GM21737 (cell line): ENCODE data around the gene YTHDF2.
A peak's percentile ranks its signal among the peaks of the same experiment; 100 is the strongest.
"Not testable (repeated sequence)": the region's sequence is repeated elsewhere in the genome, so short reads cannot be mapped to it uniquely, and the experiment has no call there.

ENCODE experiments used
- ATAC-seq: cut with Tn5 transposase; IDR thresholded peaks from one replicate; pipeline ENCODE4 v1.9.1; 2021; ENCODE audit warnings: mild to moderate bottlenecking, moderate library complexity; ENCODE audit not compliant: unreplicated experiment

Gene YTHDF2

GRCh38 chr1:28736450-28737306 is at the start of gene YTHDF2:
Gene YTHDF2, plus strand, starts transcription at chr1:28736940. Its CDS starts 181 bp downstream, at chr1:28737121.
- ATAC-seq: peak; percentile 82

- not testable (repeated sequence) for ATAC-seq
Observed at GRCh38 chr1:28691627-28692026, 45.1 kb upstream of the YTHDF2 start.

DNA sequence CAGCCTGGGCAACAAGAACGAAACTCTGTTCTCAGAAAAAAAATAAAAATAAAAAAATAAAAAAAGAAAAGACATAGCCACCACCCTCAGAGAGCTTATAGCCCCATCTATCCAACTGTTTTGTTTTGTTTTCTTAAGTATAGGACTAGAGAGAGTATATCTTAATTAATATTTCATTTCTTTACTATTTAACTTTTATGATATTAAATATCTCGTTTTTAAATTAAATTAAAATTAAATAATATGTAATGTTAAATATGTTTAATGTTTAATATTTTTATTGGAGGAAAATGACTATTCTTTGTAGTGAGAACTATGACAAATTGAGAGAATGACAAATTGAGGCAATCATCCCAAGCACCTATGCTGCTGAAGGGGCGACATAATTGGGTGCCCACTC is 33.1 kb upstream of the YTHDF2 start:
- no peak for ATAC-seq

DNA sequence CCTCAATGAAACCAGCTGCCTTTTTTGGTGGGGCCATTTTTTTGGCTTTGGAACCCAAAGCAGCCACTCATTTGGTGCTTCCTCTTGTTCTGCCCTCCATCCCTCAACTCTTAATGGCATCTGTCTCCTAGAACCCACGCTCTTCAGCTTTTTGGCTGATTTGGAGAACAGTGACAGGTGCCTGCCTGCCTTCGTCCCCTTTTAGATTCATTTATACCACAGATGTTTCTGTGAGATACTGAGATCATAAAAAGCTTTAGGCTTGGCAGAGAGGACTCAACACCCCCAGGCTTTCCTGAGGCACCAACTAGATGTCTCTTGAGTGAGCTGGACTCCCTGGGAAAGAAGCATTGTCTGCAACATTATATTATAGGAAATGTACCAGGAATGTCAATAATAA is 20.4 kb upstream of the YTHDF2 start:
- ATAC-seq: no peak

DNA sequence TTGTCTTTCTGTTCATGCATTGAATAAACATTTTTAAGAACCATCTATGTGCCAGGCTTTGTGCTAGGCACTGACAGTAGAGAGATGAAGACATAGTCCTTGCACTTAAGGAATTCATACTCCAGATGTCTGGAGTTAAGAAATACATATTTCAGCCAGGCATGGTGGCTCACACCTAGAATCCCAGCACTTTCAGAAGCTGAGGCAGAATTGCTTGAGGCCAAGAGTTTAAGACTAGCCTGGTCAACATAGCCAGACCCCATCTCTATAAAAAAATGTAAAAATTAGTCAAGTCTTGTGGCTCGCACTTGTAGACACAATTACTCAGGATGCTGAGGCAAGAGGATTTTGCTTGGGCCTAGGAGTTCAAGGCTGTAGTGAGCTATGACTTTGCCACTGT is 18.6 kb upstream of the YTHDF2 start:
- no peak for ATAC-seq

DNA sequence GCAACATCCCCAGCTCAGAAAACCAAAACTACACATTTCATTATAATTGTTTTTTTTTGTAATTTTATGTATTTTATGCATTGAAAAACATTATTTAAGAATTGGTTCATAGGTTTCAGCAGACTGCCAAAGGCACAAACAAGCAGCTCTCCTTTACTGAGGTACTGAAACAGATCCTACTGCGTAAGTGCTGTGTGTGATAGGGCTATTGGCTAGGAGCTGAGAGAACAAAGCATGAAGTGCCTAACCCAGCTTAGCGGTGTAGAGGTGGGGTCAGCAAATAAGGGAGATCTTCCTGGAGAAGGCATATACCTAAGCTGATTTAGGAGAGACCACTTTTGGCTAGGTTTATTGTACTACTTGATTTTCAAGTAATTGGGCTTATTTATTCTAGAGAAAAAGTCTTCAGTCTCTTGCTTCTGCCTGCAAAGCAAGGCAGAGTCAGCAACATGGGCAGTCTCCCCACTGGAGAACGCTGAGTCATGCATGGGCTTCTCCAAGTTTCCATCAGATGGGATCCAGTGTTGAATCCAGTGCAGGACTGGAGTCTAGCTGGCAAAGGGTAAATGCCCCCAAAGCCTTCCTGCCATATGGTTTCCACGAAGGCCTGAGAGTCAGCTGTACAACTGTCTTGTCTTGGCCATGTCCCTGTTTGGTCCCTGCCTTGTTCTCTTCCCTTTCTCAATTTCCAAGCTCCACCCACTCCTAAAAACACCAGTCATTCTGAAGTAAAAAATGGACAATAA is 18.0 kb upstream of the YTHDF2 start:
- no peak for ATAC-seq

DNA sequence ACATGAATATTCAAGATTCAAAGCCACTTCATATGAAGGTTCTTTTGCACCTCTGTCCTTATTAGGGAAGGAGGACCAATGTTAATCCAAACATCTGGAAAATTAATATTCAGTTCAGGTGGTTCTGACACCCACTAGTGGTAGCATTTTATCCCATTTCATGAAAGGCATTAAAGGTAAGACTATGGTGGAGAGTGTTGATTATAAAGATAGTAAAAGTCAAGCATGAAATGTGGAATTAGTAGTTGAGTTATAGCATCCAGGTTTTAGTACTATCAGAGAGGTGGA is 17.5 kb upstream of the YTHDF2 start:
- ATAC-seq: no peak

DNA sequence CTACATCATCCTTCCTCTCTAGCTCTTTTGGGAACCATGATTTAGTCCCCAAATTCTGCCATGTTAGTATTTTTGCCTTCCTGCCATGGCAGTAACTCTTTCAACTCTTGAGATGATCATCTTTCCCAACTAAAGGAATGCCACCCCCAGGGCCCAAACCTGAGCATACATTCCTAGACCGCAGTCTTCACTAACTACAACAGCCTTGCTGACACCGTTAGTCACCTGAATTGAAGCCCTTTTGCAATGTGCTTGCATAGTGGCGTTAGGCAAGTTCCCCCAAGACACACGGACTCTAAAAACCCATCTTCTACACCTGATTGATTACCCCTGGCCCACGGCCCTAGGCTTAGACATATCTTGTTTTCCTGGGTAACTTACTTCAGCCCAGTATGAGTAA is 16.4 kb upstream of the YTHDF2 start:
- ATAC-seq: no peak

GRCh38 chr1:28721927-28722326 is 14.8 kb upstream of the YTHDF2 start:
- ATAC-seq: not testable (repeated sequence)

GRCh38 chr1:28725365-28725764 is 11.4 kb upstream of the YTHDF2 start:
- ATAC-seq: not testable (repeated sequence)

GRCh38 chr1:28735961-28736449 is 735 bp upstream of the YTHDF2 start:
- no peak for ATAC-seq

DNA sequence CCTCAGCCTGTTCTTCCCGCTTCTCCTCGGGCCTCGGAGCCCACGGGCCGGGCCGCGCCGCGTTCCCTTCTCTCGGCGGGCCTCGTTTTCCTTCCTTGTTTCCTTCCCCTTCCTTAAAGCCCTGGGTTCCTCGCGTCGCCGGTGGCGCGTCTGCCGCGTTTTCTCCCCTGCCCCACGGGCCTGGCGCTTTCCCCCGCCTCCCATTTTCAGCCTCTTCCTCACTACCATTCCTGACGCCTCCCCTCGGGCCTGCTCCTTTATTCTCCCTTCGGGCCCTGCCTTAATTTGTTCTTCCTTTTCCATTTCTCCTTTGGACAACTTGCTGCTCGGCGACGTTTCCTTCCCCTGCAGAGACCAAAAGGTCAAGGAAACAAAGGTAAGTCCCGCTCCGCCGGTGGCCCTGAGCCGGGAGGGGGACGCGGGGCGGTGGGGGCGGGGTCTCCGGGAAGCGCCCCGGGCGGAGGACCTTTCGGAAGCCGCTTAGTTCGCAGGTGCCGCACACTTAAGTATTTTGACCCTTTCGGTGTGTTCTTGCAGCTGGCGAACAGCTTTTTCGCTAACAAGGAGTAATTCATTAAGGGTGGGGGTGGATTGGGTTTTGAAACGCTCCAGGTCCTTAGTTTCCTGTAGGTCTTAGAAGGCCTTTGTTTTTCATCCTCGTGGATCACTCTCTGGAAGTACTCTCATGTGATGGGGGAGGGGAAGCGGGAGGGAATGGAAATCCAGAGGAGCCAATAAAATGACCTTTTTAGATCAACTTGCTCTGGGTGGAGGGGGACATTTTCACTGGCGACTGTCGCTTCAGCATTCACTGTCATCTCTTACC is 780 bp downstream of the YTHDF2 start:
- ATAC-seq: peak; percentile 18

DNA sequence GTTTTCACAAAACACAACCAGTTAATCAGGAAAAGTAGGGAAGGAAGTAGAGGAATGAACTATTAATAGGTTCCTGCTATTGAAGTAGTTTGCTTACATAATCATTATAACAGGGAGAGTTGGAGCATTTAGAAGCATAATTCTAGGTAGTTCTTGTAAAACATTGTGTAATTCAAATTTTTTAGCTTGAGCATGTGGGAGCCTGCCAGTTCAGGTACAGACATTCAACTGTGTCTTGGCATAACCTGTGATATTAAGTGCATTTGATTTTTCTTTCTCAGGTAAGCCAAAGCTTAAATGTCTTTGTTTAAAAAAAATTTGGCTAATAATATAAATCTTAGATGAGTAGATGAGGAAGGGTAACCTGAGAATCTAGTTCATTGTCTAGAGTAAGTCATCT is 3.4 kb downstream of the YTHDF2 start:
- no peak for ATAC-seq

DNA sequence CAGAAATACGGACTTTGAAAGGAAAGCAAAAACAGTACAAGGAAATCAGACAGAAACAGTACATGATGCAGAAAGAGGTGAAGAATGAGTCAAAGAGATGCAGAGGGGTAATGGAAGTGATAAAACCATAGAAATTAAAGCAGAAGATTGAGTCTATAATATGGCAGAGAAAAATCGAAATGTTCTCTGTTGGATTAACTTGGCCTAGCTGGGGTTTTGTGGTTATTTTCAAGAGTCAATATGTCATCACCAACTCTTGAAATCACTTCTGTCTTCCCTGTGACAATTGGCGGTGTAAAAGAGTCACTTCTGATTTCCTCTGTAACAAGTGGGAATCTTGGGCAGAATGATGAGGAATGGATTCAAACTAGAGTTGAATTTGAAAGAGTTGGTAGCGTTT is 7.4 kb downstream of the YTHDF2 start:
- ATAC-seq: no peak

DNA sequence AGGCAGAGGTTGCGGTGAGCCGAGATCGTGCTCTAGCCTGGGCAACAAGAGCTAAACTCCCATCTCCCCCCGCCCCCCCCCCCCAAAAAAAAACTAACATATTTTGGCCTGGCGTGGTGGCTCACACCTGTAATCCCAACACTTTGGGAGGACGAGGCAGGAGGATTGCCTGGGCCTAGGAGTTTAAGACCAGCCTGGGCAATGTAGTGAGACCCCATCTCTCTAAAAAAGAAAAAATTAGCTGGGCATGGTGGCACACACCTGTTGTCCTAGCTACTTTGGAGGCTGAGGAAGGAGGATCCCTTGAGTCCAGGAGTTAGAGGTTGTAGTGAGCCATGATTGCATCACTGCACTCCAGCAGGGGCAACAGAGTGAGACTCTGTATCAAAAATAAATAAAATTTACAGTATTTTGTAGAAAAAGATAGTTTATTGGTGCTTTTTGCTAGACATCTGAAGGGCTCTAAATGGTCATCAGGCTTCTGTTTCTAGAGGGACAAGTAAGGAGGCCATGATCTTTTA is 9.0 kb downstream of the YTHDF2 start:
- no peak for ATAC-seq

- no peak for ATAC-seq
Observed at GRCh38 chr1:28750330-28750729, 13.6 kb downstream of the YTHDF2 start.

DNA sequence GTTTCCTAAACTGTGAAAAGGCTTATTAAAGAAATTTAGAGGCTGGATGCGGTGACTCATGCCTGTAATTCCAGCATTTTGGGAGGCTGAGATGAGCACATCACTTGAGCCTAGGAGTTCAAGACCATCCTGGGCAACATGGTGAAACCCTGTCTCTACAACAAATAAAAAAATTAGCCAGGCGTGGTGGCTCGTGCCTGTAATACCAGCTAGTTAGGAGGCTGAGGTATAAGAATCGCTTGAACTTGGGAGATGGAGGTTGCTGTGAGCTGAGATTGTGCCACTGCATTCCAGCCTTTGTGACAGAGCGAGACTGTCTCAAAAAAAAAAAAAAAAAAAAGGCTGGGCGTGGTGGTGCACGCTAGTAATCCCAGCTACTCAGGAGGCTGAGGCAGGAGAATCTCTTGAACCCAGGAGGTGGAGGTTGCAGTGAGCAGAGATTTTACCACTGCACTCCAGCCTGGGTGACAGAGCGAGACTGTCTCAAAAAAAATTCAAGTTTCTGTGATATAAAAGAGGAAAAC is 14.1 kb downstream of the YTHDF2 start:
- not testable (repeated sequence) for ATAC-seq

DNA sequence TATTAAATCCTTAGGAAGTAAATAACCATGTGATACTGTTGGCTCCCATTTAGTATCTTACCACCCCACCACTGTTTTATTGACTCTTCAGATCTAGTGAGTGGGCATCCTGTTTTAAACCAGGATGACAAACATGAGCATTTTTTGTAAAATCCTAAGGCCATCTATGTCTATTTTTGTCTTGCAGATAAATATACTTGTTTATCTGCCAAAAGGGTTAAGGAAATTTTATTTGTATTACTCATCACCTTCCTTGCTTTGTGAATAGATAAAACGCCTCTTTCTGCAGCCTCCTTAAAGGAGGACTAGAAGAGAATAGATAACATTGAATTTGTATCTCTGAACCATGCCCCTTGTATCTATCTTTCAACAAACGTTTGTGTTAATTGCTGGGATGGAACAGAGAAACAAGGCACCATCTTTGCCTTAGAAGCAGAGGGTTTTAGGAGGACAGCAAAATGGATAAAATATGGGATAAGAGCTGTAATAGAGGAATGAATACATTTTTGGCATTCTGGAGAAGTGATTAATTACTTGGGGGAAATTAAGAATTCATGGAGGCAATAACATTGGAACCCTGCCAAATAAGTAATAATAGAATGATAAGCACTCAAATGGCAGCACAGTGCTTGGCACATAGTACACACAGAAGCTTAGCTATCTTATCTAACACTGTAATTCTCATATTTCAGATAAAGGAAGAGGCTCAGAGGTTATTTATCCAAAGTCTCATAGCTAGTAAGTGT is 14.7 kb downstream of the YTHDF2 start:
- ATAC-seq: no peak

- ATAC-seq: no peak
Observed at GRCh38 chr1:28755701-28756100, 19.0 kb downstream of the YTHDF2 start.

- ATAC-seq: no peak
Observed at GRCh38 chr1:28756846-28757245, 20.1 kb downstream of the YTHDF2 start.
